GM18873 (cell line): ENCODE data around the gene TIFAB.

Source experiments
- ATAC-seq: cut with Tn5 transposase; IDR thresholded peaks from one replicate; pipeline ENCODE4 v1.9.1; 2021; ENCODE audit warnings: mild to moderate bottlenecking, moderate library complexity, moderate number of reproducible peaks; ENCODE audit not compliant: unreplicated experiment, low FRiP score

Gene TIFAB

GRCh38 chr5:135482381-135482933 lies 30.3 kb upstream of the TIFAB start:
- ATAC-seq = no peak

- ATAC-seq = no peak
These were observed 29.8 kb upstream of the TIFAB start for GRCh38 chr5:135481909-135482311.

- no peak for ATAC-seq
These were observed 29.2 kb upstream of the TIFAB start for GRCh38 chr5:135481387-135481786.

- no peak for ATAC-seq
These were observed 28.4 kb upstream of the TIFAB start for GRCh38 chr5:135480511-135480910.

GRCh38 chr5:135478938-135479337 lies 26.8 kb upstream of the TIFAB start:
- ATAC-seq = no peak

GRCh38 chr5:135477613-135478066 lies 25.5 kb upstream of the TIFAB start:
- no peak for ATAC-seq

GRCh38 chr5:135476615-135477581 lies 24.7 kb upstream of the TIFAB start:
- ATAC-seq = no peak

- ATAC-seq = no peak
These were observed 22.0 kb upstream of the TIFAB start for GRCh38 chr5:135473956-135474670.

- no peak for ATAC-seq
These were observed 20.0 kb upstream of the TIFAB start for GRCh38 chr5:135472141-135472540.

GRCh38 chr5:135471726-135472125 lies 19.6 kb upstream of the TIFAB start:
- no peak for ATAC-seq

- ATAC-seq = no peak
These were observed 17.8 kb upstream of the TIFAB start for GRCh38 chr5:135469911-135470310.

GRCh38 chr5:135468541-135468940 lies 16.4 kb upstream of the TIFAB start:
- no peak for ATAC-seq

- ATAC-seq = no peak
These were observed 15.8 kb upstream of the TIFAB start for GRCh38 chr5:135467871-135468485.

GRCh38 chr5:135467051-135467625 lies 15.0 kb upstream of the TIFAB start:
- no peak for ATAC-seq

- ATAC-seq = no peak
These were observed 14.3 kb upstream of the TIFAB start for GRCh38 chr5:135466178-135467050.

GRCh38 chr5:135465391-135466122 lies 13.4 kb upstream of the TIFAB start:
- ATAC-seq = no peak

GRCh38 chr5:135462304-135462703 lies 10.2 kb upstream of the TIFAB start:
- ATAC-seq = no peak

- no peak for ATAC-seq
These were observed 9.5 kb upstream of the TIFAB start for GRCh38 chr5:135461481-135462151.
